SU-DHL-6 (cell line): ENCODE data around the gene INO80B.

Experiments
- EZH2phosphoT487 ChIP-seq: fragments of 200-600 bp; sonication (generic), shearing (Covaris generic); conservative IDR thresholded peaks from 2 replicates; pipeline ENCODE4 v1.6.1; 2018; ENCODE audit warnings: mild to moderate bottlenecking, antibody characterized with exemption, low read length, moderate library complexity, mixed read lengths
- TF ChIP-seq, protein P1 (sequence below): fragments of 200-600 bp; sonication (generic); IDR thresholded peaks from one replicate; pipeline ENCODE4 v1.5.1; 2017; ENCODE audit warnings: antibody characterized with exemption, mild to moderate bottlenecking, low read length, moderate library complexity; ENCODE audit not compliant: insufficient read depth, poor library complexity, severe bottlenecking

- TF ChIP-seq, protein P1, sequence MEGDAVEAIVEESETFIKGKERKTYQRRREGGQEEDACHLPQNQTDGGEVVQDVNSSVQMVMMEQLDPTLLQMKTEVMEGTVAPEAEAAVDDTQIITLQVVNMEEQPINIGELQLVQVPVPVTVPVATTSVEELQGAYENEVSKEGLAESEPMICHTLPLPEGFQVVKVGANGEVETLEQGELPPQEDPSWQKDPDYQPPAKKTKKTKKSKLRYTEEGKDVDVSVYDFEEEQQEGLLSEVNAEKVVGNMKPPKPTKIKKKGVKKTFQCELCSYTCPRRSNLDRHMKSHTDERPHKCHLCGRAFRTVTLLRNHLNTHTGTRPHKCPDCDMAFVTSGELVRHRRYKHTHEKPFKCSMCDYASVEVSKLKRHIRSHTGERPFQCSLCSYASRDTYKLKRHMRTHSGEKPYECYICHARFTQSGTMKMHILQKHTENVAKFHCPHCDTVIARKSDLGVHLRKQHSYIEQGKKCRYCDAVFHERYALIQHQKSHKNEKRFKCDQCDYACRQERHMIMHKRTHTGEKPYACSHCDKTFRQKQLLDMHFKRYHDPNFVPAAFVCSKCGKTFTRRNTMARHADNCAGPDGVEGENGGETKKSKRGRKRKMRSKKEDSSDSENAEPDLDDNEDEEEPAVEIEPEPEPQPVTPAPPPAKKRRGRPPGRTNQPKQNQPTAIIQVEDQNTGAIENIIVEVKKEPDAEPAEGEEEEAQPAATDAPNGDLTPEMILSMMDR = no peak
- TF ChIP-seq EZH2phosphoT487 = no peak
Observed at GRCh38 chr2:74424995-74425406, 29.9 kb upstream of the INO80B start.
